Epidermal melanocyte (primary cell): Measurements from ENCODE around the gene LIMCH1.
"Not testable (repeated sequence)": the region's sequence is repeated elsewhere in the genome, so short reads cannot be mapped to it uniquely, and the experiment has no call there.

Experiments used
- DNase-seq: peaks from one replicate; pipeline ENCODE4 v3.0.0; 2011; ENCODE audit warnings: low spot score; ENCODE audit not compliant: insufficient read length

The LIMCH1 gene

DNA sequence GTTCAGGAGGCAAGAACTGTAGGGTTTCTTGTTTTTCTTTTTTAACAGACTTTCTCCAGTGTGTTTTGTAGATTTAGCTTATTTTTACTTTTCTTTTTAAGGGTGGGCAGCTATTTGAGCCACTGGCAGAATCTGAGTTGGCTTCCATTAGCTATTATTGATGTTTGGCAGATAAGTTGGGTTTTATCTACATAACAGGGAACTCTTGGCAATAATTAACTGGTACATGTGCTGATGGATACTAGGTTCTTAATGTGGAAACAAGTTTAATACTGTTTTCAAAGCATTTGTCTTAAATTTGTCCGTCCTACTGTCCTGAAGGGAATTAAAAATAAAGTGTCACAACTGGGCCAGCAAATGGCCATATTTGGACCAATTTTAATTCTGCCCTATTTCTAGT lies 130.1 kb downstream of the LIMCH1 start:
- no peak for DNase-seq

- no peak for DNase-seq
Measured at GRCh38 chr4:41670530-41670929, 132.6 kb downstream of the LIMCH1 start.

DNA sequence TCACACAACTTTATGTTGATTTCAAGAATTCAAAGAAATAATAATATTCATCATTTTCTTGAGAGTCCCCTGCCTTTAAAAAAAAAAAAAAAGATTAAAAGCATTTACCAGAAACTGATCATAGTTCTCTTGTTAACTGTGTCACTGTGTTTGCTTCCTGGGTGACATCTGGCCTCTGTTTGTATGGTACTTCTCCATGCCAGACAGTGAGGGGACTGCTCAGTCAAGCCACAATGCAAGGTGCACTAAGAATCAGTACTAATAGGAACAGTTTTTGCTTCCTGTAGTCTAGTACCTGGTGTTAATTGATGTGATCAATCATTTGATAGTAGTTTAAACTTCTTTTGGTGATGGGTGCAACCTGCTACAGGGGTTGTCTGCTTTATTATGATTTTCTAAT lies 133.0 kb downstream of the LIMCH1 start:
- DNase-seq: no peak

- DNase-seq: no peak
Measured at GRCh38 chr4:41678086-41678816, 140.3 kb downstream of the LIMCH1 start.

DNA sequence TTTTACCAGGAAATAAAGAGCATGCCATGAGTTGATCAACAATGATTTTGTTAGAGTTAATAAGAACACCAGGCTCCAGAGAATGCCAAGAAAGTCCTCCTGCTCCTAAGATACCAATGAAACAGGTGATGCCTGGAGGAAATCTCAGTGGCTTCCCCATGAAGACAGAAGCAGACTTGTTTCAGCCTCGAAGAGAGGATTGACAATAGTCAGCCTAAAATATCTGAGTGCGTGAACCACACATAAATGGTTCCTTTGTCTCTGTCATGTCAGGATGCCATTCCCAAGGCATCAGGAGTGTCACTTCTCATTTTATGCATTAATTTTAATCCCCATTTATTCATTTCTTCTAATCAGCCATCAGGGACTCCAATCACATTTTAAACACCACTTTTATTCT lies 141.0 kb downstream of the LIMCH1 start:
- no peak for DNase-seq

GRCh38 chr4:41679991-41680390 lies 142.0 kb downstream of the LIMCH1 start:
- DNase-seq: no peak

DNA sequence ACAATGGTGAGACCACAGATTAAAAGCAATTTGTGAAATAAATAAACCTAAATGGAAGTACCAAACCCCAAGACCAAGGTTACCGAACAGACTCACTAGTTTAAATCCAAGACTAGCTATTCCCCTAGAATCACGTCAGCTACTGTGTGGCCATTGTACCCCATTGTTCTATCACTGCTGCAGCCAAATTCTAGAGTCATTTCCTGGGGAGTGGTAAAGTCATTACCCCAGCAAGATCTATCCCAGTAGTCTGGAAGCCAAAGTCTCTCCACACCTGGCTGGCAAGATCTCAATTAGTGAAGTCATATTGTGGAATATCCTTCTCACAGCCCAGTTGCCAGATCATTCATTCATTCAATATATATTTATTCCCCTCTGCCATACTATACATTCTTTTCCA lies 143.1 kb downstream of the LIMCH1 start:
- DNase-seq: no peak

DNA sequence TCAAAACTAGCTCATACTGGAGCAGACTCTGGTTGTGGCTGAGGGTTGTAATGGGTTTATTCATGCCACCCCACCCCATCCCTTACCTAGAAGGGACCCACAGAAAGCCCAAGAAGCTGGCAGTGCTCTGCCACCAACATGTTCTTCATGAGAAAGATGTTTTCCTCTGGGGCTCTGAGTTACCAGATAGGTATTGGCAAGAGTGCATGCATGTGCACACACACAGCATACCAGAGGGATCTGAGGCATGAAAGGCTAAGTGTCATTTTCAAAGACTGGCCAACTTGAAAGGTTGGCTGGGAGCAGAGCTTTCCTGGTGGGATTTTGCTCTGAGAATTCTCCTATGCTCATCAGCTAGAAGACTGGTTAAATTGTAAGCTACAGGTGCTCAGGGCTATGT lies 145.4 kb downstream of the LIMCH1 start:
- DNase-seq: no peak

- DNase-seq: no peak
Measured at GRCh38 chr4:41686893-41687292, 148.9 kb downstream of the LIMCH1 start.

DNA sequence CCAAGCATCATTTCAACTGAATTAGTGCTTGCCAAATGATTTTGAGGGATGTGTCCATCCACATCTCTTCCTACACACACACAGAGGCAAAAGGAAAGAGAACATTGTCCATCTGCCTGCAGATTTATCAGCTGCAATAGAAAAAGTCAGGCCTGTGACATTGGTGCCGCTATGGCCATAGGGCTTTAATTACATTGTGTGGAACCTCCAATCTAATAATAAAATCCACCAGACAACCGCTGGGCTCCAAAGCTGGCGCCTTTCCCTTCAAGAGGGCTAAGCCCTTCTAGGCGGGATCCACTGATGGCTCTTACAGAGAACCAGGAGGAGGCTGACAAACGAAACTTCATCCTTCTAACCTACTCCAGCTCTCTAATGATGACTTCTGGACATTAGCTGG lies 150.0 kb downstream of the LIMCH1 start:
- no peak for DNase-seq

GRCh38 chr4:41692717-41693345 lies 154.9 kb downstream of the LIMCH1 start:
- peak; percentile 29 for DNase-seq

DNA sequence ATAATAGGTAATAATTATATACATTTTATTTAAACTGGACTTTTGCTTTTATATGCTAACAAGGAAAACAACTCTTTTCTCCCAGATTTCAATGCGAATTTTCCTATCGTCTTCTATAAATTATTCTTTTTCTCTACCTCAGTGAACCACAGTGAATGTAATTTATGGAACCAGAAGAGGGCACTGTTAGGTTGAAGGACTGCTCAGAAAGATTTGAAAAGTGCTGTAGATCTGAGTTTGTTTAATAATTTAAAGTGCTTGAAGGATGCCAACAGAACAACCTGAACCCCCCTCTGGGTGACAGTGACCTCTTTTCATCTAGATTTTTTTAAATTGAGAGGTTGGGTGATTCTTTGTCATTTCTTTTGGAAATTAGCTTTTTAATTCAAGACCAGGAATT lies 155.7 kb downstream of the LIMCH1 start:
- DNase-seq: no peak

DNA sequence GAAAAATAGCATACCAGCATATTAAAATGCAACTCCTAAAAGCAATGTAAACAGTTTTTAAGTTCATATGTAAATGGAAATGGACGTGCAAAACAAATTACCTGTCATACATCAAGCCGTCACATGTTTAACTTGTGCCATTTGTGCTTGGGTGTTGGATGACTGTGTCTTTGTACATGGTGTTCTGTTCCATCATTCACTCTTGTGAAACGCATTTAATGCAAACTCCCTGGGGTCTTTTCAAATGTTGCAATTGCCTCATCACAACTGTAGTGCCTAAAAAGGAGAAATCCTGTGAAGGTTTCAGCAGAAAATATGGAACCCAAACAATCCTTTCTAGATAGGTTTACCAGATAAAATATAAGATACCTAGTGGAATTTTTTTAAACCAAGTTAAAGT lies 158.2 kb downstream of the LIMCH1 start:
- DNase-seq: no peak

DNA sequence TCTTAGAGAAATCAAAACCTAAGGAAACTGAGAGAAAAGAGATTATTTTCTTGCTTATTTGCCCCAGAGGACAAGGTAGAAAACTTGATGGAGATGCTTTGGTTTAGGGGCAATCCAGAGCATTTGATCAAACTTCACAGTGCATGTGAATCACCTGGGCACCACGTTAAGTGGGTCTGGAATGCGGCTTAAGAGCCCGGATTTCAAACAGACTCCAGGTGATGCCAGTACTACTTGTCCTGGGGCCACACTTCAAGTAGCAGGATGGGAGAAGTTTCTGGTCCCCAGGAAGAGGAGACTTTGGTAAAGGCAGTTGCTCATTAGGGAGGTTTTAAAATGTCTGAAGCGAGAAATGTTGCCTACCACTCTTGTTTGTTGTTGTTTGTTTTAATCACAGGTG lies 158.8 kb downstream of the LIMCH1 start:
- DNase-seq: no peak

GRCh38 chr4:41701983-41702382 lies 164.0 kb downstream of the LIMCH1 start:
- DNase-seq: no peak

GRCh38 chr4:41702770-41703169 lies 164.8 kb downstream of the LIMCH1 start:
- DNase-seq: no peak

- no peak for DNase-seq
Measured at GRCh38 chr4:41703785-41704184, 165.8 kb downstream of the LIMCH1 start.

- no peak for DNase-seq
Measured at GRCh38 chr4:41709844-41710481, 172.0 kb downstream of the LIMCH1 start.

- not testable (repeated sequence) for DNase-seq
Measured at GRCh38 chr4:41711654-41712053, 173.7 kb downstream of the LIMCH1 start.

DNA sequence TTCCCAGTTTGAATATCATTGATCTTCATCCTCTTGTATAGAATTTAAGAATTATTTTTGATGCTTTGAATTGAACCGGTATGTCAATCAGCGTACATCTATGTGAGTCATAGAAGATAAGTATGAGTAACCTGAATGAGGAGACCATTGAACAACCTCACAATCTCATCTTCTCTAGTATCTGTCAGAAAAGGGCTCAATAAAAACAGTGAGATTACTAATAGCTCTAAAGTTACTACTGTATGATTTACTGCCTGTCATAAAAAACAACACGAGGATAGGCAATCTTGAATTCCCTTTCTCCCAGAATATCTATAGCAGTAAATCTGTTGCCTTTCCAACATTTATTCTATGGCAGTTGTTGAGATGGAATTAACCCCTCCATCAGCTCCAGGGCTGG lies 174.5 kb downstream of the LIMCH1 start:
- no peak for DNase-seq

- DNase-seq: no peak
Measured at GRCh38 chr4:41713768-41714167, 175.8 kb downstream of the LIMCH1 start.

DNA sequence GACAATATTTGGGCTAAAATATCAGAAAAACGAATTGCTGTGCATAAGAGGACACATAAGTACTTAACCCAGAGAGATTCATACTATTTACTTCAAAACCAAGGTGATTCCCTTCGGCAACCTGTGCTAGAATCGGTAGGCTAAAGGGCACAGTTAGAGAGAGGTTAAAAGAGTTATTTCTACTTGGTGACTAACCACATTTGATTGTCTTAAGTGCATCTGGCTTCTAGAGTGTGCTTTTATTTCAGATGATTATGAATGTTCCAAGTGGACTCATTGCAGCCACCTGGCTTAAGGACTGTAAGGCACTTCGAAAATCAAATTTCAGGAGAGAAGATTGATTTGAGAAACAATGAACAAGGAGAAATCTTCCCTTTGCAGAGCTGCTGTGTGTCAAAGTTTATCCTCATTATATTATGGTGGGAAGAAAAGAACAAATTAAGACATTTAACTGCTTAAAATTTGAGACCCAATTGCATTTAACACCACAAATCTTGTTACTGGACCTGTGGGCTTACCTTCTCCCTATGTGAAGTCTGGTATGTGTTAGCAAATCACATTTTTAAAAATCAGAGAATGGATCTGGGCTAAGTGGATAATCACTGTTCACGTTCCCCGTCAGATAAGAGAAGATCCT lies 176.5 kb downstream of the LIMCH1 start:
- DNase-seq: no peak
